Ectodermal cell (in vitro differentiated cells): ENCODE results near the gene LPA.

Source experiments
- H3K27ac ChIP-seq: 2 replicates; pipeline ENCODE4 v1.7.0; 2013; ENCODE audit warnings: mild to moderate bottlenecking, low read depth, low read length; ENCODE audit not compliant: insufficient read depth, poor library complexity, severe bottlenecking
- H3K27me3 ChIP-seq: 2 replicates; pipeline ENCODE4 v1.7.0; 2013; ENCODE audit warnings: mild to moderate bottlenecking, low read length; ENCODE audit not compliant: insufficient read depth, control insufficient read depth, poor library complexity, severe bottlenecking
- H3K36me3 ChIP-seq: one replicate; pipeline ENCODE4 v1.7.0; 2013; ENCODE audit warnings: low read length; ENCODE audit not compliant: control insufficient read depth, insufficient read depth
- H3K4me1 ChIP-seq: one replicate; pipeline ENCODE4 v1.7.0; 2013; ENCODE audit warnings: low read length; ENCODE audit not compliant: control insufficient read depth, insufficient read depth
- H3K4me3 ChIP-seq: 2 replicates; pipeline ENCODE4 v1.7.0; 2013; ENCODE audit warnings: low read depth, low read length, control low read depth; ENCODE audit not compliant: insufficient read depth
- H3K9me3 ChIP-seq: 2 replicates; pipeline ENCODE4 v1.7.0; 2013; ENCODE audit warnings: mild to moderate bottlenecking, low read length, moderate library complexity; ENCODE audit not compliant: control insufficient read depth
- WGBS, 2 experiments: methylation state at CpG; one replicate each; pipeline ENCODE4 v1.1.7; 2013; ENCODE audit warnings: missing lambda C conversion rate in 2 of 2; 5-methylcytosine and 5-hydroxymethylcytosine counted together

The LPA gene

DNA sequence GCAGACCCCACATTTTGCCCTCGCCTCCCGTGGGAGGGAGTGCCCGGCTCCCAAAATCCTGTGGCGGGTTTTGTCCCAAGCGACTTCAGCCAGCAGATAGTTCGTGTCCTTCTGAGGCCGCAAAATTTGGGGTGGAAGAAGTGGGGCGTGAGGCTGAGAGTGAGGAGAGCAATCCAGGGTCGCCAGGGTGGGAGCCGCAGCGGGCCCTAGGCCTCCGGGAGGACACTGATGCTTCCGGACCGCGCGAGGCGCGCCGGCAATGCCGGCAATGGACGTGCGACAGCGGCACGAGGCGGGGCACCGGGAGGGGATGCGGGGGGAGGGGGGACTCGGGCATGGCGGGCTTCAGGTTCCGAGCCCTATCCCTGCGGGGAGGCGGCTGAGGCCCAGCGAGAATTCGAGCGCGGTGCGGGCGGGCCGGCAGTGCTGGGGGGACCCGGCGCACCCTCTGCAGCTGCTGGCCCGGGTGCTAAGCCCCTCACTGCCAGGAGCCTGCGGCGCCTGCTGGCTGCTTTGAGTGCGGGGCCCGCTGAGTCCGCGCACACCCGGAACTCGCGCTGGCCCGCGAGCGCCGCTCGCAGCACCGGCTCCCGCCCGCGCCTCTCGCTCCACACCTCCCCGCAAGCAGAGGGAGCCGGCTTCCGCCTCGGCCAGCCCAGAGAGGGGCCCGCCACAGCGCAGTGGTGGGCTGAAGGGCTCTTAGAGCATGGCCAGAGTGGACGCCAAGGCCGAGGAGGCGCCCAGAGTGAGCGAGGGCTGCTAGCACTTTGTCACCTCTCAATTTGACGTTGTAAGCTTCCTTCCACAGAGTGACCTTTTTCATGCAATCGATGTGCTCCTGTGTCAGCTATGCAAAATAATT is 143.8 kb downstream of the LPA start:
- H3K27me3 ChIP-seq = no peaks in the 10 kb centered on the region
- 1 to 2% methylated on average over 73 of the region's 73 CpGs for WGBS, 2 experiments
- peak overlapping the region; percentile 11 for H3K27ac ChIP-seq
- no peaks in the 10 kb centered on the region for H3K9me3 ChIP-seq
- no peaks in the 10 kb centered on the region for H3K36me3 ChIP-seq
- peak overlapping the region; percentile 61 for H3K4me3 ChIP-seq
- H3K4me1 ChIP-seq = no peaks in the 10 kb centered on the region

DNA sequence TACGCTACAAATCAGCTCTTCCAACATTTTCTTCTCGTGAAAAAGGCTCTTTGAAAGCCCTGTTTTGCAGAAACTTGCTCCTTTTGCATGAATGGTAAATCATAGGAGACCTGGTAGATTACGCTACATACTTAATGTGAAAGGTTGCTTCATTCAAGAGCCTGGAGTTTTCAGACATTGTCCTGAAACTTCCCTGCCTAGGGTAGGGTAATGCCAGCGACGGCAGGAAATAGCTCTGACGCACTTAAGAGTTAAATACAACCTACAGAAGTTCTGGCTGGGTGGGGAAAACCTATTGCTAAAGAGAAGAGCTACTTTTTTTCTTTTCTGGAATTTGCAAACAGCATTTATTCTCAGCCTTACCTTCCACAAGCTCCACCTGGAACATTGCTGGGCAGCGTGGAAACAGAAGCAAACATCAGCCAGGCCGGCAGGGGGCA is 144.5 kb downstream of the LPA start:
- WGBS, 2 experiments = 37 to 39% methylated on average over 8 of the region's 8 CpGs
- Histone ChIP-seq H3K36me3 (no peaks in the 10 kb centered on the region), H3K4me1 (no peaks in the 10 kb centered on the region), H3K27ac (no peak overlapping the region), H3K27me3 (no peaks in the 10 kb centered on the region), H3K4me3 (peak overlapping the region; percentile 61), H3K9me3 (no peaks in the 10 kb centered on the region)

DNA sequence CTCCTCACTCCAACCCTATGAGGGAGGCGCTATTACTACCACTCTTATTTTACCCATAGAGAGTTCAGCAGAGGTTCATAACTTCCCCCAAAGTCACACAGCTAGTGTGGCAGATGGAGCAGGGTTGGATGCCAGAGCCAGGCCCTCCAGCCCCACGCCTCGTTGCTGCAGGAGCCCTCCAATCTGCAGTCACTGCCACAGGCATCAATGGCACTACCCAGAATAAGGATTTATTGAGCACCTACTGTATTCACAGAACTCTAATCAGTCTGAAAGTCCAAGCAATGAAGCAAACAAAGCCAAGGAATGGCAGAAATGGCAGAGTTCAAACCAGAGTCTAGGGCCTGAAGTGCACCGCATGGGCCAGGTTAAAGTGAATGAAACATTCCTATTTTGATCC is 144.9 kb downstream of the LPA start:
- Histone ChIP-seq H3K36me3 (no peaks in the 10 kb centered on the region), H3K27me3 (no peaks in the 10 kb centered on the region), H3K9me3 (no peaks in the 10 kb centered on the region), H3K27ac (no peak overlapping the region), H3K4me1 (no peaks in the 10 kb centered on the region), H3K4me3 (no peak overlapping the region)
- WGBS, 2 experiments = 85 to 93% methylated on average over 4 of the region's 4 CpGs

DNA sequence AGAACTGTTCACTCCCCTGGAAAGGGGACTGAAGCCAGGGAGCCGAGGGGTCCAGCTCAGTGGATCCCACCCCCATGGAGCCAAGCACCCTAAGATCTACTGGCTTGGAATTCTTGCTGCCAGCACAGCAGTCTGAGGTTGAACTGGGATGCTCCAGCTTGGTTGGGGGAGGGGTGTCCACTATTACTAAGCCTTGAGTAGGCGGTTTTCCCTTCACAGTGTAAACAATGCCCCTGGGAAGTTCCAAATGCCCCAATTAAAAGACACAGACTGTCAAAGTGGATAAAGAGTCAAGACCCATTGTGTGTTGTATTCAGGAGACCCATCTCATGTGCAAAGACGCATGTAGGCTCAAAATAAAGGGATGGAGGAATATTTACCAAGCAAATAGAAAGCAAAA is 150.2 kb downstream of the LPA start:
- H3K36me3 ChIP-seq = no peaks in the 10 kb centered on the region
- H3K27me3 ChIP-seq = no peaks in the 10 kb centered on the region
- no peak overlapping the region for H3K27ac ChIP-seq
- H3K4me1 ChIP-seq = no peaks in the 10 kb centered on the region
- 60 to 75% methylated on average over 3 of the region's 3 CpGs for WGBS, 2 experiments
- no peak overlapping the region for H3K4me3 ChIP-seq
- H3K9me3 ChIP-seq = no peaks in the 10 kb centered on the region

DNA sequence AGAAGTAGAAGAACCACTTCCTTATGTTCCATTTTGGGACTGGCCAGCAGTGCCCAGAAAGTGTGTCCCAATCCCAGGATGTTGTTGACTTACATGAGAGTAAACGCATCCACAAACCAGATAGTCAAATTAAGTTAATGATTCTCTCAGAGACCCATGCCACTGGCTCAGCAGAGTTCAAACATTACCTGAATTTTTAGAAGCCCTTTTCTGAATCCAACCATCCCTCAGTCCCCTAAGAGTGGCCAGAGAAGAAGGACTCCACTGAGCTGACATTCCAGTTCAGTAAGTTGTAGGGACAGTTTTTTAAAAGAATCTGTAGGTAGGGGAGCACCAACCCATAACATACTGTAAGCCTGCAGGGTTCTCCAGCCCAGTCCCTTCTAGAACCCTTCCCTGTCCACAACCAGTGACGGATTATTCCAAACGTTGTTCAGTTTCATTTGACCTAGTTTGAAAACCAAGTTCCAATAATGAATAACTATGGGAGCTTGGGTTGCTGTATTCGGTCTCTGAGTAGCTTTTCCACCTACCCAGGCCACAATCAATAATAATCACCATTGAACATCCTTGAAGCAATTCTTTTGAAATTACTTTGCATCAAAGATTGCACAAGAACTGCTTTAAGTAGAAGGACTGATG is 153.0 kb downstream of the LPA start:
- Histone ChIP-seq H3K27me3 (no peaks in the 10 kb centered on the region), H3K4me1 (no peaks in the 10 kb centered on the region)
- 89 to 92% methylated on average over 4 of the region's 4 CpGs for WGBS, 2 experiments

DNA sequence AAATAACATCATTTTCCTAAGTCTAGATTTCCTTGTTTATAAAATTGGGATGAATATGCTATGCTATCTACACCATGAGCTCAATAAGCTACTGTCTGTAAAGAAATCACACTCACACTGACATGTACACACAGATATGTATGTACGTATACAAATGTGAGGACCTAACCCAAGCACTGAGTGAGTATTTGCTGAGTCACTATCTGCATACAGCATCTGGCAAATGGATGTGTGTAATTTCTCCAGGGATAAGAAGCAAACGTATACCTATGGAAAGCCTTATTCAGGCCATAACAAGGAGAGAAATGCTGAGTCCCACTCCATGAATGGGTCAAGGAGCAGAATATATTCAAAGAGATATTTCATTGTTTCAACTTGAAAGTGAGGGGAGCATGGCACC is 153.9 kb downstream of the LPA start:
- Histone ChIP-seq H3K4me3 (no peak overlapping the region), H3K9me3 (no peaks in the 10 kb centered on the region), H3K36me3 (no peaks in the 10 kb centered on the region), H3K27ac (no peak overlapping the region), H3K4me1 (no peaks in the 10 kb centered on the region), H3K27me3 (no peaks in the 10 kb centered on the region)
- WGBS, 2 experiments = 91 to 97% methylated on average over 2 of the region's 2 CpGs

More for the DNA sequence above, 153.0 kb downstream of the LPA start:
- Histone ChIP-seq H3K27ac (no peak overlapping the region), H3K4me3 (no peak overlapping the region), H3K36me3 (no peaks in the 10 kb centered on the region), H3K9me3 (no peaks in the 10 kb centered on the region)

DNA sequence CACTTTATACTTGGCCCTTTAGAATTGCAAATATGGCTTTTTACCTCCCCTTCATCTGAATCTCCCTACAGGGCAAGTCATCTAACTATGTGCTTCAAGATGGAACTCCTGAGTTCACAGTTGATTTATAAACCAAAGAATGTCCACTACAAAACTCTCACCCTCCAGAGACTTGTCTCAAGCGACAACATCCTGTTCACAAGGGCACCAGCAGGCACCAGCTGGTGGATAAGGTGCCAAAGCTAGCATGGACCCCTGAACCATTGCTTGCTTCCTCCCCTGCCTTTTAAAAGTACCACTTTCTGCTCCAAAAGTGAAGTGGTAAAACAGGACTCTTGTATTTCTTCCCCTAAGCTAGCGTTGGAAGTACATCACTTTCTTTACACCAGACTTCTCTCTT is 154.5 kb downstream of the LPA start:
- WGBS, 2 experiments = 93 to 94% methylated on average over 2 of the region's 2 CpGs

DNA sequence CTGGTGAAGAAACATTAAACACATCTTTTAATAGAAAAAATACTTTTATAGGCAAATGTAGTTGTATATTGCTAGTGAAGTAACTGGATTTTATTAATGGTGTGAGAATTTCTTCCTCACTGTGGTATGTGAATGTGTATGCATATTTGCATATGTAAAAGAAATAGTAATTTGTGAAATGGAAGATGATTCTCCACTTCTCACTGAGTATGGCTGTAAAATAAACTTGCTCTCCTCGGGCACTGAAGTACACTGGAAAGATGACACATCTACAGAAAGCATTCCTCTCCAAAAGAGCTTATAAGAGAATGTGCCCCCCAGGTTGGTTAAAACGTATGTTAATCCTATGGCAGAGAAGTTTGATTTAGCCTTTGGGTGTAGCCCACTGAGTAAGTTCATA is 155.5 kb downstream of the LPA start:
- H3K9me3 ChIP-seq = no peaks in the 10 kb centered on the region
- H3K4me3 ChIP-seq = no peak overlapping the region
- H3K27me3 ChIP-seq = no peaks in the 10 kb centered on the region
- 76 to 89% methylated on average over 2 of the region's 2 CpGs for WGBS, 2 experiments
- H3K36me3 ChIP-seq = no peaks in the 10 kb centered on the region
- H3K4me1 ChIP-seq = no peaks in the 10 kb centered on the region
- H3K27ac ChIP-seq = no peak overlapping the region

More for the DNA sequence above, 154.5 kb downstream of the LPA start:
- Histone ChIP-seq H3K9me3 (no peaks in the 10 kb centered on the region), H3K4me1 (no peaks in the 10 kb centered on the region), H3K27me3 (no peaks in the 10 kb centered on the region), H3K27ac (no peak overlapping the region), H3K36me3 (no peaks in the 10 kb centered on the region), H3K4me3 (no peak overlapping the region)

DNA sequence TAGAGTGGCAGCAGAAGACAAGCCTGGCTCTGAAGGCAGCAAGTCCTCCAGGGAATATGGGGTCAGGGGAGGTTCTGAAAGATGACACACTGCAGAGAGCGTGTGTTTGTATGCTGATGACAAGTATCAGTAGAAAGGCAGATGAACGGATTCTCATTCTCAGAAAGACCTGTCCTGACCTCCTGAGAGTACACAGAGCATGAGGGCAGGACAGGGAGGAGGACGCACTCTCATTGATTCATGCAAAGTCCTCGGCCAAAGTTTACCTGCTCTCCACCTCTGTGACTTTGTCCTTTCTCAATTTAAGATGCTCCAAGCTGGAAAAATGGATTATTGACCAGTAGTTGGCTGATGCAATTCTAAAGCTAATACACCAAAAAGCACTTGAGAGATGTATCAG is 156.7 kb downstream of the LPA start:
- Histone ChIP-seq H3K36me3 (no peaks in the 10 kb centered on the region), H3K27me3 (no peaks in the 10 kb centered on the region), H3K27ac (no peak overlapping the region), H3K4me1 (no peaks in the 10 kb centered on the region), H3K4me3 (no peak overlapping the region), H3K9me3 (no peaks in the 10 kb centered on the region)
- 91 to 92% methylated on average over 4 of the region's 4 CpGs for WGBS, 2 experiments

DNA sequence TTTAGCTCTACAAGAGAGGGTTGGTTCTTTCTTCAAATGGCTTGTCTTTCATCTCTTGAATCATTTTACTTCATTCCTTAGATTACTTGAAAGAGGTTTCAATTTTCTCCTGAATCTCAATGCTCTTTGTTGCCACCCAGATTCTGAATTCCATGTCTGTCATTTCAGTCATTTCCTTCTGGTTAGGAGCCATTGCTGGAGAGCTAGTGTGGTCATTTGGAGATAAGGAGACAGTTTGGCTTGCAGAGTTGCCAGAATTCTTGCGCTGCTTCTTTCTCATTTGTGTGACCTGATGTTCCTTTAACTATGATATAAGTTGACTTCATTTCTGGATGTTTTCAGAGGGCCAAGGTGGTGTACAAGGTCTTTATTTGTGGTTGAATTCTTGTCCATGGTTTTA is 158.1 kb downstream of the LPA start:
- Histone ChIP-seq H3K4me3 (no peak overlapping the region), H3K36me3 (no peaks in the 10 kb centered on the region), H3K4me1 (no peaks in the 10 kb centered on the region), H3K27ac (no peak overlapping the region), H3K27me3 (no peaks in the 10 kb centered on the region), H3K9me3 (no peaks in the 10 kb centered on the region)
- 89 to 96% methylated on average over 1 of the region's 1 CpG for WGBS, 2 experiments
